ENCODE data around the gene WDR83. TPM values are rescaled to one million over a fixed set of nuclear protein-coding genes. Genes with fewer than 3 reads are reported as not detected.
"Not testable (repeated sequence)": the region's sequence is repeated elsewhere in the genome, so short reads cannot be mapped to it uniquely, and the experiment has no call there.

WDR83 gene
- total and polyA plus RNA-seq, 8 donors: 1.4 to 33.4 (median 11.4) TPM

- no peak overlapping the region for H3K27ac ChIP-seq
- 5 to 25% (median 10%) methylated on average over 3 to 4 of the region's 4 CpGs for WGBS, 5 donors
- DNase-seq: peak; percentile 85 to 91
- H3K4me3 ChIP-seq: no peak overlapping the region
- H3K9me3 ChIP-seq: no peaks in the 10 kb centered on the region
- H3K27me3 ChIP-seq: no peaks in the 10 kb centered on the region
- intact Hi-C loops (cut with DNase I; ENCODE audit: low total_unique reads): loop anchor here (10.0 kb wide), 1 partner anchor 112 kb away; no protein-coding TSS in a partner anchor
- TF ChIP-seq POLR2A (IDR thresholded peaks at IDR 0.05): no peak
- no peak for TF ChIP-seq EP300 (IDR thresholded peaks at IDR 0.05)
- peak in 1 of 3 donors; percentile 48 for TF ChIP-seq POLR2AphosphoS5 (IDR thresholded peaks at IDR 0.05)
- TF ChIP-seq CTCF (IDR thresholded peaks at IDR 0.05): peak in 5 of 7 experiments; percentile 72 to 92 (median 85)
- peaks cover 8 to 49% (median 33%) of the 10 kb centered on the region in 4 donors for H3K4me1 ChIP-seq
- H3K36me3 ChIP-seq: peaks cover 65 to 90% (median 81%) of the 10 kb centered on the region in 4 donors
Observed at GRCh38 chr19:12676384-12676792, 9.8 kb downstream of the WDR83 start.

- H3K9me3 ChIP-seq: no peaks in the 10 kb centered on the region
- H3K36me3 ChIP-seq: peaks cover 65 to 85% (median 81%) of the 10 kb centered on the region in 4 donors
- TF ChIP-seq POLR2A (IDR thresholded peaks at IDR 0.05) (no peak), CTCF (IDR thresholded peaks at IDR 0.05) (no peak), EP300 (IDR thresholded peaks at IDR 0.05) (no peak), POLR2AphosphoS5 (IDR thresholded peaks at IDR 0.05) (no peak)
- WGBS, 5 donors: 77 to 95% (median 90%) methylated on average over 3 to 12 of the region's 12 CpGs
- intact Hi-C loops (cut with DNase I; ENCODE audit: low total_unique reads): loop anchor here (10.0 kb wide), 1 partner anchor 112 kb away; no protein-coding TSS in a partner anchor
- no peak for DNase-seq
- no peak overlapping the region for H3K4me3 ChIP-seq
- peaks cover 8 to 44% (median 31%) of the 10 kb centered on the region in 4 donors for H3K4me1 ChIP-seq
- no peak overlapping the region for H3K27ac ChIP-seq
- H3K27me3 ChIP-seq: no peaks in the 10 kb centered on the region
Observed at GRCh38 chr19:12676928-12677327, 10.3 kb downstream of the WDR83 start.

GRCh38 chr19:12678039-12678438 lies 11.4 kb downstream of the WDR83 start:
- DNase-seq, H3K9me3 ChIP-seq, H3K27ac ChIP-seq, H3K27me3 ChIP-seq, H3K4me3 ChIP-seq: not testable (repeated sequence)
- peaks cover 8 to 41% (median 31%) of the 10 kb centered on the region in 4 donors for H3K4me1 ChIP-seq
- H3K36me3 ChIP-seq: peaks cover 57 to 74% (median 72%) of the 10 kb centered on the region in 4 donors
- WGBS, 5 donors: 85 to 93% (median 92%) methylated on average over 4 to 5 of the region's 5 CpGs
- intact Hi-C loops (cut with DNase I; ENCODE audit: low total_unique reads): loop anchor here (10.0 kb wide), 1 partner anchor 113 kb away; no protein-coding TSS in a partner anchor

GRCh38 chr19:12680034-12680433 lies 13.4 kb downstream of the WDR83 start:
- 83 to 93% (median 92%) methylated on average over 9 of the region's 9 CpGs for WGBS, 5 donors
- H3K4me3 ChIP-seq: peak overlapping the region in 1 of 4 donors; percentile 98
- H3K27ac ChIP-seq: no peak overlapping the region
- DNase-seq: no peak
- H3K27me3 ChIP-seq: no peaks in the 10 kb centered on the region
- no peaks in the 10 kb centered on the region for H3K9me3 ChIP-seq
- peaks cover 40 to 54% (median 52%) of the 10 kb centered on the region in 4 donors for H3K36me3 ChIP-seq
- H3K4me1 ChIP-seq: peaks cover 8 to 41% (median 31%) of the 10 kb centered on the region in 4 donors
- intact Hi-C loops (cut with DNase I; ENCODE audit: low total_unique reads): no loop called here
- TF ChIP-seq EP300 (IDR thresholded peaks at IDR 0.05) (no peak), POLR2AphosphoS5 (IDR thresholded peaks at IDR 0.05) (no peak), CTCF (IDR thresholded peaks at IDR 0.05) (no peak), POLR2A (IDR thresholded peaks at IDR 0.05) (no peak)
